Thymus (tissue), 11 donors: ENCODE data around the gene CARNS1. TPM values are rescaled to one million over a fixed set of nuclear protein-coding genes. Genes with fewer than 3 reads are reported as not detected.

Experiments used
- DNase-seq, 9 donors: peaks; one replicate each; pipeline ENCODE4 v3.0.0-alpha.2; 2013; ENCODE audit warnings: low spot score in 9 of 9, low read depth in 6 of 9, missing footprints in 1 of 9
- H3K27ac ChIP-seq, 2 donors: one replicate each; pipeline ENCODE4 v1.5.1; 2013; ENCODE audit warnings: control low read depth in 1 of 2, low read depth in 1 of 2, low read length in 1 of 2, mild to moderate bottlenecking in 1 of 2, moderate library complexity in 1 of 2
- H3K27me3 ChIP-seq, 2 donors: one replicate each; pipeline ENCODE4 v1.5.1; 2013; ENCODE audit warnings: low read length in 1 of 2; ENCODE audit not compliant: control insufficient read depth in 2 of 2, insufficient read depth in 1 of 2
- H3K36me3 ChIP-seq, 2 donors: one replicate each; pipeline ENCODE4 v1.5.1; 2013; ENCODE audit warnings: low read length in 1 of 2, mild to moderate bottlenecking in 1 of 2, moderate library complexity in 1 of 2; ENCODE audit not compliant: control insufficient read depth in 2 of 2, insufficient read depth in 2 of 2
- H3K4me1 ChIP-seq, 2 donors: one replicate each; pipeline ENCODE4 v1.5.1; 2013; ENCODE audit warnings: low read length in 2 of 2; ENCODE audit not compliant: control insufficient read depth in 2 of 2, insufficient read depth in 2 of 2
- H3K4me3 ChIP-seq, 2 donors: one replicate each; pipeline ENCODE4 v1.5.1; 2013; ENCODE audit warnings: low read length in 2 of 2, control low read depth in 1 of 2, mild to moderate bottlenecking in 1 of 2
- H3K9me3 ChIP-seq, 2 donors: one replicate each; pipeline ENCODE4 v1.5.1; 2013; ENCODE audit warnings: low read length in 1 of 2, mild to moderate bottlenecking in 1 of 2; ENCODE audit not compliant: control insufficient read depth in 2 of 2, insufficient read depth in 1 of 2
- WGBS: extraction: QIAGEN DNeasy Blood & Tissue Kit; methylation state at CpG from one replicate; pipeline ENCODE4 v1.1.7; 2013; 5-methylcytosine and 5-hydroxymethylcytosine counted together
- polyA plus RNA-seq: library from polyadenylated mRNA; stranded (reverse); fragments of 200-250 nt; gene quantifications from one replicate; pipeline ENCODE4 v1.2.3, GENCODE V29; 2013
- total RNA-seq: library from RNA; stranded (reverse); fragments of 120-200 nt; gene quantifications from one replicate; pipeline ENCODE4 v1.2.4, GENCODE V29; 2013
- donor health status: healthy.

CARNS1 gene
- total and polyA plus RNA-seq, 2 donors: 0.57 to 1.7 TPM

- DNase-seq: peak in 1 of 9 donors; percentile 14
- peaks cover 56 to 82% of the 10 kb centered on the region in 2 donors for H3K4me1 ChIP-seq
- 96% methylated on average over 21 of the region's 21 CpGs for WGBS
- peak overlapping the region; percentile 86 to 94 for H3K27ac ChIP-seq
- H3K9me3 ChIP-seq: peaks cover 0 to 11% of the 10 kb centered on the region in 2 donors
- no peaks in the 10 kb centered on the region for H3K27me3 ChIP-seq
- peaks cover 13 to 18% of the 10 kb centered on the region in 2 donors for H3K36me3 ChIP-seq
- H3K4me3 ChIP-seq: no peak overlapping the region
These were observed 25.7 kb downstream of the CARNS1 start for GRCh38 chr11:67441098-67441563.

- 88% methylated on average over 28 of the region's 28 CpGs for WGBS
- peaks cover 8 to 17% of the 10 kb centered on the region in 2 donors for H3K36me3 ChIP-seq
- H3K4me3 ChIP-seq: no peak overlapping the region
- no peaks in the 10 kb centered on the region for H3K27me3 ChIP-seq
- peaks cover 0 to 7% of the 10 kb centered on the region in 2 donors for H3K9me3 ChIP-seq
- DNase-seq: peak in 1 of 9 donors; percentile 69
- H3K4me1 ChIP-seq: peaks cover 58 to 81% of the 10 kb centered on the region in 2 donors
- H3K27ac ChIP-seq: peak overlapping the region; percentile 79 to 94
These were observed 26.4 kb downstream of the CARNS1 start for GRCh38 chr11:67441731-67442351.

GRCh38 chr11:67442504-67443404, 27.3 kb downstream of the CARNS1 start:
- H3K4me3 ChIP-seq: peak overlapping the region; percentile 33 to 52
- H3K27ac ChIP-seq: peak overlapping the region; percentile 79 to 94
- peak in 1 of 9 donors; percentile 37 for DNase-seq
- H3K9me3 ChIP-seq: peaks cover 0 to 11% of the 10 kb centered on the region in 2 donors
- WGBS: 68% methylated on average over 45 of the region's 45 CpGs
- no peaks in the 10 kb centered on the region for H3K27me3 ChIP-seq
- H3K4me1 ChIP-seq: peaks cover 58 to 76% of the 10 kb centered on the region in 2 donors
- peaks cover 8 to 17% of the 10 kb centered on the region in 2 donors for H3K36me3 ChIP-seq

- Histone ChIP-seq H3K4me1 (peaks cover 36 to 65% of the 10 kb centered on the region in 2 donors), H3K36me3 (peaks cover 4 to 8% of the 10 kb centered on the region in 2 donors), H3K4me3 (no peak overlapping the region), H3K9me3 (peaks cover 0 to 8% of the 10 kb centered on the region in 2 donors), H3K27ac (no peak overlapping the region), H3K27me3 (no peaks in the 10 kb centered on the region)
- no peak for DNase-seq
- 88% methylated on average over 5 of the region's 5 CpGs for WGBS
These were observed 30.0 kb downstream of the CARNS1 start for GRCh38 chr11:67445515-67445914.

DNA sequence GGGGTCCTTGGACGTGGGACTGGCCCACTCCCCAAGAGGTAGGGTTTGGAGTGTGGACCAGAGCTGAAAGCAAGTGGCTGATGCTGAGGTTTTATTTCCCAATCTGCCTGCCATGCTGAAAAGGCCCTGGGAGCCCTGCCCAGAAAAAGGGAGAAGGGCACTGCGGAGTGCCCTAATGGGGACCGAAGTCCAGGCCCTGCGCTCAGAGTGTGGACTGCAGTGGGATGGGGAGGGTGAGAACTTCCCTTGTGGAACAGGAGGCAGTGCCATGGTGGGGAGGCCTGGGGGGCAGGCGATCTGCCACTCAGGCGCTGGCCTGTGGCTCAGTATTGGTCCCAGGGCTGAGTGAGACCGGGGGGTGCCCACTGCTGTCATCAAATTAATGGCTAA, 32.7 kb downstream of the CARNS1 start:
- Histone ChIP-seq H3K36me3 (no peaks in the 10 kb centered on the region), H3K27ac (no peak overlapping the region), H3K27me3 (no peaks in the 10 kb centered on the region), H3K9me3 (peaks cover 0 to 4% of the 10 kb centered on the region in 2 donors), H3K4me1 (peaks cover 20 to 52% of the 10 kb centered on the region in 2 donors), H3K4me3 (no peak overlapping the region)
- 99% methylated on average over 7 of the region's 7 CpGs for WGBS
- DNase-seq: no peak

DNA sequence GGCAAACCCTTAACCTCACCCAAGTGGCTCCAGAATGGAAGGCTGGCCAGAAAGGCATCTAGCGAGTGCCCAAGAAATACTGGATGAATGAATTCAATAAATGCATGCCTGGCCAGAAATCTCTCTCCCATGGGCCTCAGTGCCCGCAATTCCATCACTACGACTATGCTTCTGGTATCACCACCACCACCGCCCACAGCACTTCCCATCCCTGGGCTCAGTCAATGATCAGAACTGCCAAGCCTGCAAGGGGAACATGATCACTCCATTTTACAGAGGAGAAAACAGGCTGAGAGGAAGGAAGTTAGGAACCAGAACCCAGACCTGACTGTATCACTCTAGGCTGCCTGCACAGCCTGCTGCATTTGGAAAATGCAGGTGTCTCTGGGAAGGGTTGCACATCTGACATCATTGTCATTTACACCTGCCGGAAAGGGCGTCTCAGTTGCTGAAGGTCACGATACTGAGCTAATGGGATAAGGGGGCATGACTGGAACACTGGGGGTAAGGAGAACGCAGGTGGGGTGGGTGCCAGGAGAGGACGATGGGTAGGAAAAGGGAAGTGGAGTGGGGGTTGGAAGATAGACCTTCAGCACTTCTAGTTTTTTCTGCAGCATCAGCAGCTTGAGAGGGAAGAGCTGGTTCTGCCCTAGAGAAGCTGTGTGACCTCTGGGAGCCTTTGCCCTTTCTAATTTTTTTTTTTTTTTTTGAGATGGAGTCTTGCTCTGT, 33.8 kb downstream of the CARNS1 start:
- Histone ChIP-seq H3K4me1 (peaks cover 20 to 48% of the 10 kb centered on the region in 2 donors), H3K4me3 (no peak overlapping the region), H3K27me3 (no peaks in the 10 kb centered on the region), H3K27ac (peak overlapping the region in 1 of 2 donors; percentile 1), H3K36me3 (no peaks in the 10 kb centered on the region), H3K9me3 (peaks cover 0 to 4% of the 10 kb centered on the region in 2 donors)
- WGBS: 64% methylated on average over 9 of the region's 9 CpGs
- DNase-seq: no peak

GRCh38 chr11:67450796-67451657, 35.5 kb downstream of the CARNS1 start:
- H3K27me3 ChIP-seq: no peaks in the 10 kb centered on the region
- H3K27ac ChIP-seq: no peak overlapping the region
- DNase-seq: no peak
- H3K36me3 ChIP-seq: no peaks in the 10 kb centered on the region
- H3K9me3 ChIP-seq: peaks cover 0 to 4% of the 10 kb centered on the region in 2 donors
- H3K4me3 ChIP-seq: no peak overlapping the region
- peaks cover 2 to 30% of the 10 kb centered on the region in 2 donors for H3K4me1 ChIP-seq
- WGBS: 88% methylated on average over 25 of the region's 25 CpGs

DNA sequence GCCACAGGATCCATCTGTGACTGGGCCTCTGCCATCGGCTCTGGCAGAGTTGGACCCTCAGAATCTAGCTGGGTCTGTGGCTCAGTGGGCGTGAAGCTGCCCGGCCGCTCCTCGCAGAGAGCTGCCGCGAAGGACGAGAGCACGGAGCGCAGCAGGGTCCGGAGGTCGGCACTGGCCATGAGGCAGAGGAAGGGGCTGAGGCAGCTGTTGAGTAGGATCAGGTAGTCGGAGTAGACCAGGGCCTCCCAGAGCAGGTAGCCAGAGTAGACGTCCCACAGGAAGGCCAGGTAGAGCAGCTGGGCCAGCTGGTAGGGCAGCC, 36.1 kb downstream of the CARNS1 start:
- no peak for DNase-seq

More for the DNA sequence above, 36.1 kb downstream of the CARNS1 start:
- Histone ChIP-seq H3K27ac (no peak overlapping the region), H3K36me3 (no peaks in the 10 kb centered on the region), H3K4me3 (no peak overlapping the region), H3K27me3 (no peaks in the 10 kb centered on the region), H3K4me1 (peaks cover 0 to 27% of the 10 kb centered on the region in 2 donors), H3K9me3 (peaks cover 0 to 4% of the 10 kb centered on the region in 2 donors)
- WGBS: 97% methylated on average over 14 of the region's 14 CpGs
